HepG2 (cell line): Measurements from ENCODE around the gene VAC14. TPM values are rescaled to one million over a fixed set of nuclear protein-coding genes. Genes with fewer than 3 reads are reported as not detected.

ENCODE experiments used
- ARID2 ChIP-seq: sonication (generic); formaldehyde crosslinking; IDR thresholded peaks from 2 replicates; pipeline ENCODE4 v1.8.1; 2022; ENCODE audit warnings: mild to moderate bottlenecking, missing genetic modification reagents, borderline replicate concordance
- ATF2 ChIP-seq: sonication (generic); formaldehyde crosslinking; IDR thresholded peaks from 2 replicates; pipeline ENCODE4 v1.4.0; 2020; ENCODE audit warnings: missing genetic modification reagents
- CENPX ChIP-seq: sonication (generic); formaldehyde crosslinking; IDR thresholded peaks from 2 replicates; pipeline ENCODE4 v1.9.0; 2021; ENCODE audit warnings: mild to moderate bottlenecking, missing genetic modification reagents, moderate library complexity
- CHD2 ChIP-seq: IDR thresholded peaks from 2 replicates; pipeline ENCODE4 v1.6.1; 2011; ENCODE audit warnings: low read depth, low read length, improper control_type of control experiment
- DRAP1 ChIP-seq: IDR thresholded peaks from 2 replicates; pipeline ENCODE4 v1.6.1; 2016; ENCODE audit warnings: missing genetic modification reagents, missing compliant biosample characterization
- GTF2F1 ChIP-seq: fragments of 150-350 bp; IDR thresholded peaks from 2 replicates; pipeline ENCODE4 v1.6.1; 2014; ENCODE audit warnings: low read length
- IRF9 ChIP-seq: sonication (generic); formaldehyde crosslinking; IDR thresholded peaks from 2 replicates; pipeline ENCODE4 v1.8.0; 2022; ENCODE audit warnings: missing genetic modification reagents, mild to moderate bottlenecking, borderline replicate concordance
- NFATC3 ChIP-seq: sonication (generic); formaldehyde crosslinking; IDR thresholded peaks from 2 replicates; pipeline ENCODE4 v1.5.1; 2020; ENCODE audit warnings: mild to moderate bottlenecking, missing genetic modification reagents
- NFYC ChIP-seq: IDR thresholded peaks from 2 replicates; pipeline ENCODE4 v1.6.1; 2016; ENCODE audit warnings: missing genetic modification reagents, missing compliant biosample characterization
- NKX3-1 ChIP-seq: sonication (generic); formaldehyde crosslinking; IDR thresholded peaks from 2 replicates; pipeline ENCODE4 v1.5.0; 2020; ENCODE audit warnings: missing genetic modification reagents
- NR2C2 ChIP-seq: sonication (generic); formaldehyde crosslinking; IDR thresholded peaks from 2 replicates; pipeline ENCODE4 v1.4.0; 2020; ENCODE audit warnings: missing genetic modification reagents, mild to moderate bottlenecking, moderate library complexity, borderline replicate concordance
- PHF5A ChIP-seq: IDR thresholded peaks from one replicate; pipeline ENCODE4 v1.6.1; 2018; ENCODE audit warnings: low read depth, missing genetic modification reagents; ENCODE audit not compliant: unreplicated experiment
- POLR2AphosphoS2 ChIP-seq: IDR thresholded peaks from 2 replicates; pipeline ENCODE4 v1.6.1; 2011; ENCODE audit warnings: low read depth, low read length, improper control_type of control experiment
- RAD51 ChIP-seq: fragments of 450-650 bp; IDR thresholded peaks from 2 replicates; pipeline ENCODE4 v1.6.1; 2016; ENCODE audit warnings: borderline replicate concordance
- REPIN1 ChIP-seq: sonication (generic); formaldehyde crosslinking; IDR thresholded peaks from 2 replicates; pipeline ENCODE4 v1.8.0; 2022; ENCODE audit warnings: missing genetic modification reagents, low read depth, mild to moderate bottlenecking, borderline replicate concordance
- SALL1 ChIP-seq: sonication (generic); formaldehyde crosslinking; IDR thresholded peaks from 2 replicates; pipeline ENCODE4 v1.8.0; 2022; ENCODE audit warnings: mild to moderate bottlenecking, missing genetic modification reagents
- SIX1 ChIP-seq: sonication (generic); formaldehyde crosslinking; IDR thresholded peaks from 2 replicates; pipeline ENCODE4 v1.4.0; 2020; ENCODE audit warnings: missing genetic modification reagents, borderline replicate concordance
- SMC3 ChIP-seq: IDR thresholded peaks from 2 replicates; pipeline ENCODE4 v1.6.1; 2011; ENCODE audit warnings: low read length, improper control_type of control experiment
- ZBTB7B ChIP-seq: sonication (generic); formaldehyde crosslinking; IDR thresholded peaks from 2 replicates; pipeline ENCODE4 v1.4.0; 2020; ENCODE audit warnings: missing genetic modification reagents
- ZFP36L1 ChIP-seq: sonication (generic); formaldehyde crosslinking; IDR thresholded peaks from 2 replicates; pipeline ENCODE4 v1.8.0; 2022; ENCODE audit warnings: mild to moderate bottlenecking, missing genetic modification reagents, moderate library complexity
- ZFP37 ChIP-seq: sonication (generic); formaldehyde crosslinking; IDR thresholded peaks from 2 replicates; pipeline ENCODE4 v1.4.0; 2020; ENCODE audit warnings: missing genetic modification reagents, borderline replicate concordance
- ZNF225 ChIP-seq: sonication (generic); formaldehyde crosslinking; IDR thresholded peaks from 2 replicates; pipeline ENCODE4 v1.4.0; 2020; ENCODE audit warnings: mild to moderate bottlenecking, missing genetic modification reagents
- ZNF274 ChIP-seq: sonication (generic); formaldehyde crosslinking; IDR thresholded peaks from 2 replicates; pipeline ENCODE4 v1.5.1; 2020; ENCODE audit warnings: mild to moderate bottlenecking, missing genetic modification reagents
- ZNF414 ChIP-seq: sonication (generic); formaldehyde crosslinking; IDR thresholded peaks from 2 replicates; pipeline ENCODE4 v1.5.0; 2020; ENCODE audit warnings: missing genetic modification reagents
- ZNF44 ChIP-seq: sonication (generic); formaldehyde crosslinking; IDR thresholded peaks from 2 replicates; pipeline ENCODE4 v1.5.1; 2020; ENCODE audit warnings: mild to moderate bottlenecking, missing genetic modification reagents
- ZNF740 ChIP-seq: sonication (generic); formaldehyde crosslinking; IDR thresholded peaks from 2 replicates; pipeline ENCODE4 v1.4.0; 2020; ENCODE audit warnings: missing genetic modification reagents
- ZNF761 ChIP-seq: sonication (generic); formaldehyde crosslinking; conservative IDR thresholded peaks from 2 replicates; pipeline ENCODE4 v1.4.0; 2020; ENCODE audit warnings: mild to moderate bottlenecking, missing genetic modification reagents
- ZNF879 ChIP-seq: sonication (generic); formaldehyde crosslinking; IDR thresholded peaks from 2 replicates; pipeline ENCODE4 v1.8.1; 2023; ENCODE audit warnings: missing genetic modification reagents
- polyA plus RNA-seq, 8 experiments: library from polyadenylated mRNA; depleted of rRNA in 3 of 8; stranded (reverse) in 7 of 8; unstranded in 1 of 8; fragments of >200 nt; fragmentation: Illumina TruSeq in 4 of 8; extraction: Trizol in 4 of 8; gene quantifications; 2 replicates each; pipeline versions ENCODE4 v1.2.1 to v1.2.3, GENCODE V29; 2011 to 2016; ENCODE audit warnings: low read depth in 4 of 8, missing spikeins in 1 of 8, mixed read lengths in 1 of 8; ENCODE audit not compliant: insufficient read depth in 1 of 8
- total RNA-seq, 5 experiments: library from RNA; depleted of rRNA; stranded (reverse); fragments of >200 nt; fragmentation: Illumina TruSeq; extraction: Trizol; gene quantifications; 2 replicates each; pipeline ENCODE4 v1.2.3, GENCODE V29; 2016; ENCODE audit warnings: low read depth in 1 of 5

Gene VAC14
- total and polyA plus RNA-seq, 2 of the 13 experiments (the other 11 are each of a cell fraction or from before 2014, with no cell fraction given): 23.5 to 24.6 TPM

- TF ChIP-seq ZNF740 (CRISPR knock-in tag): no peak
- TF ChIP-seq ZFP36L1 (CRISPR knock-in tag): no peak
- TF ChIP-seq POLR2AphosphoS2: no peak
- 0 out of 2 replicates have a peak, but pooled peaks have one; percentile 31 for TF ChIP-seq DRAP1 (CRISPR knock-in tag)
- no peak for TF ChIP-seq GTF2F1
- TF ChIP-seq NR2C2 (CRISPR knock-in tag): no peak
- TF ChIP-seq REPIN1 (CRISPR knock-in tag): no peak; the same call in 1 of the 2 replicates
- peak; percentile 30 for TF ChIP-seq PHF5A (CRISPR knock-in tag)
- TF ChIP-seq NFATC3 (CRISPR knock-in tag): no peak
- TF ChIP-seq SIX1 (CRISPR knock-in tag): peak; percentile 45; the same call in 1 of the 2 replicates
- TF ChIP-seq SALL1 (CRISPR knock-in tag): peak; percentile 52
- no peak for TF ChIP-seq ZBTB7B (CRISPR knock-in tag)
- no peak for TF ChIP-seq ARID2 (CRISPR knock-in tag)
- TF ChIP-seq ATF2: peak; percentile 63; the same call in 1 of the 2 replicates
- no peak for TF ChIP-seq ZFP37
- peak; percentile 72; the same call in 1 of the 2 replicates for TF ChIP-seq ZNF225 (CRISPR knock-in tag)
- TF ChIP-seq ZNF761 (CRISPR knock-in tag): 0 out of 2 replicates have a peak, but pooled peaks have one; percentile 7
- TF ChIP-seq CHD2: no peak
- TF ChIP-seq IRF9 (CRISPR knock-in tag): no peak; the same call in 1 of the 2 replicates
- no peak for TF ChIP-seq RAD51
- TF ChIP-seq ZNF879: no peak
- TF ChIP-seq ZNF414 (CRISPR knock-in tag): no peak
- no peak for TF ChIP-seq ZNF44 (CRISPR knock-in tag)
- no peak for TF ChIP-seq NKX3-1 (CRISPR knock-in tag)
- no peak for TF ChIP-seq ZNF274
- TF ChIP-seq SMC3: peak; percentile 93
- no peak for TF ChIP-seq NFYC
- TF ChIP-seq CENPX: no peak
These were observed 146.9 kb downstream of the VAC14 start (continued) for GRCh38 chr16:70653809-70654771.
